Middle frontal gyrus (tissue), 1 donor: Measurements from ENCODE around the gene TCOF1.

Source experiments
- DNase-seq: peaks from one replicate; pipeline ENCODE4 v3.0.0-alpha.2; 2015; ENCODE audit warnings: low spot score; ENCODE audit errors: extremely low spot score

The TCOF1 gene

GRCh38 chr5:150357326-150358260 is at the start of gene TCOF1:
TSS of gene TCOF1 (plus strand) at chr5:150357697. CDS start at chr5:150357747, 50 bp downstream.
- DNase-seq: peak; percentile 99

GRCh38 chr5:150309101-150309885 is 48.2 kb upstream of the TCOF1 start:
- no peak for DNase-seq

GRCh38 chr5:150309886-150310239 is 47.6 kb upstream of the TCOF1 start:
- DNase-seq: no peak

GRCh38 chr5:150310246-150310645 is 47.3 kb upstream of the TCOF1 start:
- DNase-seq: no peak

GRCh38 chr5:150311015-150311692 is 46.3 kb upstream of the TCOF1 start:
- DNase-seq: no peak

- no peak for DNase-seq
These were observed 45.0 kb upstream of the TCOF1 start for GRCh38 chr5:150312518-150312917.

GRCh38 chr5:150313501-150313900 is 44.0 kb upstream of the TCOF1 start:
- no peak for DNase-seq

- no peak for DNase-seq
These were observed 43.4 kb upstream of the TCOF1 start for GRCh38 chr5:150313921-150314716.

- no peak for DNase-seq
These were observed 42.3 kb upstream of the TCOF1 start for GRCh38 chr5:150315245-150315644.

- DNase-seq: no peak
These were observed 41.2 kb upstream of the TCOF1 start for GRCh38 chr5:150316320-150316719.

GRCh38 chr5:150317048-150318003 is 40.2 kb upstream of the TCOF1 start:
- DNase-seq: no peak

GRCh38 chr5:150318613-150319483 is 38.6 kb upstream of the TCOF1 start:
- no peak for DNase-seq

GRCh38 chr5:150319484-150319790 is 38.1 kb upstream of the TCOF1 start:
- DNase-seq: no peak

- DNase-seq: peak; percentile 38
These were observed 37.4 kb upstream of the TCOF1 start for GRCh38 chr5:150320044-150320613.

GRCh38 chr5:150321211-150321610 is 36.3 kb upstream of the TCOF1 start:
- no peak for DNase-seq

GRCh38 chr5:150321784-150322183 is 35.7 kb upstream of the TCOF1 start:
- no peak for DNase-seq

- DNase-seq: no peak
These were observed 35.3 kb upstream of the TCOF1 start for GRCh38 chr5:150322202-150322601.

GRCh38 chr5:150323092-150323491 is 34.4 kb upstream of the TCOF1 start:
- no peak for DNase-seq

GRCh38 chr5:150323819-150324218 is 33.7 kb upstream of the TCOF1 start:
- DNase-seq: no peak
